Activated CD8-positive, alpha-beta T cell treated with anti-CD3 and anti-CD28 coated beads, Interleukin-2, amount 10 ng/mL, durations not matched to agents 7 days and 5 days (primary cell): ENCODE data around the gene USP35. TPM values are rescaled to one million over a fixed set of nuclear protein-coding genes. Genes with fewer than 3 reads are reported as not detected.

ENCODE experiments used
- ATAC-seq: fragments of 150-1000 bp; cut with Tn5 transposase; one replicate; pipeline ENCODE4 v1.10.0; 2021; ENCODE audit warnings: moderate library complexity
- CTCF ChIA-PET: fragments of 350-600 bp; sonication (Branson Sonifier 250); formaldehyde crosslinking; loops from one replicate; lab custom pipeline; 2021; ENCODE audit warnings: antibody characterized with exemption; lab: Charles Lee
- POLR2A ChIA-PET: fragments of 350-600 bp; sonication (Branson Sonifier 250); formaldehyde crosslinking; loops from one replicate; lab custom pipeline; 2021; ENCODE audit warnings: antibody characterized with exemption; lab: Charles Lee
- DNase-seq: peaks from one replicate; pipeline ENCODE4 v3.0.0-alpha.2; 2020
- H3K27ac Mint-ChIP-seq: one replicate; pipeline ENCODE4 v1.8.0; 2021; ENCODE audit warnings: mild to moderate bottlenecking, mixed read lengths
- H3K27me3 Mint-ChIP-seq: one replicate; pipeline ENCODE4 v1.8.0; 2021; ENCODE audit warnings: low read depth, mixed read lengths
- H3K36me3 Mint-ChIP-seq: one replicate; pipeline ENCODE4 v1.8.0; 2021; ENCODE audit warnings: low read depth, mixed read lengths
- H3K4me1 Mint-ChIP-seq: one replicate; pipeline ENCODE4 v1.8.0; 2021; ENCODE audit warnings: low read depth, mixed read lengths
- H3K4me3 Mint-ChIP-seq: one replicate; pipeline ENCODE4 v1.8.0; 2021; ENCODE audit warnings: mild to moderate bottlenecking, mixed read lengths
- H3K9me3 Mint-ChIP-seq: one replicate; pipeline ENCODE4 v1.8.0; 2022; ENCODE audit warnings: mixed read lengths; ENCODE audit not compliant: insufficient read depth
- total RNA-seq, 2 experiments: library from RNA; stranded (reverse); gene quantifications; one replicate each; pipeline ENCODE4 v1.2.3, GENCODE V29; 2021

The USP35 gene
- total RNA-seq, 2 experiments from 2014 or later: 11.9 to 12.8 TPM

GRCh38 chr11:78211565-78211964 lies 22.8 kb downstream of the USP35 start:
- POLR2A ChIA-PET: no interaction called here
- H3K4me1 Mint-ChIP-seq: peaks cover 2% of the 10 kb centered on the region
- peaks cover 48% of the 10 kb centered on the region for H3K36me3 Mint-ChIP-seq
- no peak overlapping the region for H3K27ac Mint-ChIP-seq
- no peaks in the 10 kb centered on the region for H3K27me3 Mint-ChIP-seq
- H3K4me3 Mint-ChIP-seq: no peak overlapping the region
- ATAC-seq: no peak
- no peaks in the 10 kb centered on the region for H3K9me3 Mint-ChIP-seq
- CTCF ChIA-PET: no interaction called here
- DNase-seq: no peak

- Mint-ChIP-seq H3K27ac (no peak overlapping the region), H3K4me3 (no peak overlapping the region), H3K36me3 (peaks cover 54% of the 10 kb centered on the region), H3K9me3 (no peaks in the 10 kb centered on the region), H3K4me1 (peaks cover 6% of the 10 kb centered on the region), H3K27me3 (no peaks in the 10 kb centered on the region)
- ChIA-PET POLR2A (no interaction called here), CTCF (interaction anchor here (1.3 to 1.4 kb wide), 2 partner anchors 19 to 352 kb away, joined by 3 to 4 read pairs; no protein-coding TSS in a partner anchor)
- DNase-seq: no peak
- ATAC-seq: no peak
Observed at GRCh38 chr11:78212586-78213371, 24.1 kb downstream of the USP35 start.

- H3K27me3 Mint-ChIP-seq: no peaks in the 10 kb centered on the region
- ChIA-PET POLR2A (no interaction called here), CTCF (interaction anchor here (1.3 to 2.4 kb wide), 3 partner anchors 14 to 351 kb away, joined by 3 to 7 read pairs (median 4); no protein-coding TSS in a partner anchor)
Observed at GRCh38 chr11:78213526-78214330, 25.0 kb downstream of the USP35 start.

GRCh38 chr11:78214331-78215194 lies 25.8 kb downstream of the USP35 start:
- Mint-ChIP-seq H3K36me3 (peaks cover 48% of the 10 kb centered on the region), H3K27ac (peak overlapping the region; percentile 17), H3K9me3 (no peaks in the 10 kb centered on the region), H3K4me3 (no peak overlapping the region), H3K4me1 (peaks cover 6% of the 10 kb centered on the region), H3K27me3 (no peaks in the 10 kb centered on the region)
- POLR2A ChIA-PET: no interaction called here
- no peak for DNase-seq
- no peak for ATAC-seq
- CTCF ChIA-PET: interaction anchor here (2.4 kb wide), 1 partner anchor 13 kb away, joined by 7 read pairs; no protein-coding TSS in a partner anchor

More at GRCh38 chr11:78213526-78214330, 25.0 kb downstream of the USP35 start:
- Mint-ChIP-seq H3K4me3 (no peak overlapping the region), H3K36me3 (peaks cover 53% of the 10 kb centered on the region), H3K4me1 (peaks cover 6% of the 10 kb centered on the region), H3K27ac (no peak overlapping the region), H3K9me3 (no peaks in the 10 kb centered on the region)
- DNase-seq (no peak), ATAC-seq (no peak)

- Mint-ChIP-seq H3K36me3 (peaks cover 43% of the 10 kb centered on the region), H3K27me3 (no peaks in the 10 kb centered on the region), H3K4me1 (peaks cover 11% of the 10 kb centered on the region), H3K27ac (no peak overlapping the region), H3K4me3 (no peak overlapping the region), H3K9me3 (no peaks in the 10 kb centered on the region)
- DNase-seq: no peak
- no peak for ATAC-seq
- ChIA-PET CTCF (no interaction called here), POLR2A (no interaction called here)
Observed at GRCh38 chr11:78216021-78216420, 27.3 kb downstream of the USP35 start.

- no peak overlapping the region for H3K4me3 Mint-ChIP-seq
- peaks cover 43% of the 10 kb centered on the region for H3K36me3 Mint-ChIP-seq
- ATAC-seq (no peak), DNase-seq (no peak)
- H3K27me3 Mint-ChIP-seq: no peaks in the 10 kb centered on the region
- POLR2A ChIA-PET: no interaction called here
- peaks cover 10% of the 10 kb centered on the region for H3K4me1 Mint-ChIP-seq
- peak overlapping the region; percentile 16 for H3K27ac Mint-ChIP-seq
- no peaks in the 10 kb centered on the region for H3K9me3 Mint-ChIP-seq
- CTCF ChIA-PET: interaction anchor here (3.4 kb wide), 1 partner anchor 11 kb away, joined by 13 read pairs; no protein-coding TSS in a partner anchor
Observed at GRCh38 chr11:78216571-78217287, 28.0 kb downstream of the USP35 start.

GRCh38 chr11:78217650-78218541 lies 29.2 kb downstream of the USP35 start:
- DNase-seq: no peak
- POLR2A ChIA-PET: no interaction called here
- Mint-ChIP-seq H3K27me3 (no peaks in the 10 kb centered on the region), H3K9me3 (no peaks in the 10 kb centered on the region), H3K4me3 (no peak overlapping the region), H3K36me3 (peaks cover 39% of the 10 kb centered on the region), H3K27ac (peak overlapping the region; percentile 15), H3K4me1 (peaks cover 10% of the 10 kb centered on the region)
- ATAC-seq: no peak
- CTCF ChIA-PET: interaction anchor here (0.9 to 3.4 kb wide), 3 partner anchors 10 to 347 kb away, joined by 3 to 13 read pairs (median 6); no protein-coding TSS in a partner anchor

GRCh38 chr11:78218707-78219492 lies 30.2 kb downstream of the USP35 start:
- no peaks in the 10 kb centered on the region for H3K9me3 Mint-ChIP-seq
- H3K27me3 Mint-ChIP-seq: no peaks in the 10 kb centered on the region
- POLR2A ChIA-PET: interaction anchor here (0.5 kb wide), 1 partner anchor 112 kb away, joined by 3 read pairs; no protein-coding TSS in a partner anchor
- ATAC-seq: no peak
- peaks cover 42% of the 10 kb centered on the region for H3K36me3 Mint-ChIP-seq
- no peak overlapping the region for H3K4me3 Mint-ChIP-seq
- CTCF ChIA-PET: interaction anchor here (0.9 to 3.4 kb wide), 3 partner anchors 9 to 346 kb away, joined by 3 to 13 read pairs (median 6); no protein-coding TSS in a partner anchor
- peak overlapping the region; percentile 56 for H3K27ac Mint-ChIP-seq
- DNase-seq: no peak
- H3K4me1 Mint-ChIP-seq: peaks cover 15% of the 10 kb centered on the region

- ChIA-PET POLR2A (interaction anchor here (0.5 kb wide), 1 partner anchor 111 kb away, joined by 3 read pairs; no protein-coding TSS in a partner anchor), CTCF (interaction anchor here (2.6 to 3.4 kb wide), 2 partner anchors 8 to 16 kb away, joined by 6 to 13 read pairs; no protein-coding TSS in a partner anchor)
- Mint-ChIP-seq H3K4me1 (peaks cover 15% of the 10 kb centered on the region), H3K4me3 (no peak overlapping the region), H3K27ac (peak overlapping the region; percentile 27), H3K27me3 (no peaks in the 10 kb centered on the region), H3K9me3 (no peaks in the 10 kb centered on the region), H3K36me3 (peaks cover 41% of the 10 kb centered on the region)
- ATAC-seq (no peak), DNase-seq (no peak)
Observed at GRCh38 chr11:78219493-78220217, 30.9 kb downstream of the USP35 start.
